ENCODE measurements around the gene ACY1.

Gene ACY1

GRCh38 chr3:51982838-51983577, at the start of gene ACY1:
TSS of gene ACY1 (plus strand) at chr3:51983535. CDS start at chr3:51984065, 530 bp downstream.
- peak; percentile 30 for DNase-seq

- no peak for DNase-seq
These were observed 49.0 kb upstream of the ACY1 start for GRCh38 chr3:51934139-51934850.

GRCh38 chr3:51934991-51935885, 48.1 kb upstream of the ACY1 start:
- DNase-seq, result no peak

- no peak for DNase-seq
These were observed 47.2 kb upstream of the ACY1 start for GRCh38 chr3:51935886-51936755.

- no peak for DNase-seq
These were observed 46.3 kb upstream of the ACY1 start for GRCh38 chr3:51937014-51937413.

GRCh38 chr3:51937611-51938450, 45.5 kb upstream of the ACY1 start:
- DNase-seq, result no peak

GRCh38 chr3:51938780-51939425, 44.4 kb upstream of the ACY1 start:
- DNase-seq, result no peak

GRCh38 chr3:51940648-51941462, 42.5 kb upstream of the ACY1 start:
- no peak for DNase-seq

- DNase-seq, result no peak
These were observed 41.9 kb upstream of the ACY1 start for GRCh38 chr3:51941463-51941797.

GRCh38 chr3:51941798-51942602, 41.3 kb upstream of the ACY1 start, which contains the start of the genes PARP3 and RRP9:
TSS of gene PARP3 (plus strand) at chr3:51942363. CDS start at chr3:51943356, 993 bp downstream.
TSS of gene RRP9 (minus strand) at chr3:51941904. CDS start at chr3:51941867, 37 bp downstream.
- DNase-seq, result peak; percentile 99

GRCh38 chr3:51942603-51943450, 40.5 kb upstream of the ACY1 start:
- no peak for DNase-seq

- DNase-seq, result no peak
These were observed 39.6 kb upstream of the ACY1 start for GRCh38 chr3:51943451-51944391.

- no peak for DNase-seq
These were observed 38.8 kb upstream of the ACY1 start for GRCh38 chr3:51944451-51945021.

GRCh38 chr3:51945031-51945840, 38.1 kb upstream of the ACY1 start:
- no peak for DNase-seq

GRCh38 chr3:51945926-51946705, 37.2 kb upstream of the ACY1 start:
- no peak for DNase-seq

All from NCI-H345 (cell line).